Neural progenitor cell (in vitro differentiated cells): Measurements from ENCODE around the gene MRGPRE.

ENCODE experiments used
- CTCF ChIP-seq: fragments of 200-600 bp; sonication (generic); IDR thresholded peaks from 2 replicates; pipeline ENCODE4 v1.5.1; 2017; ENCODE audit warnings: antibody characterized with exemption, mild to moderate bottlenecking
- EZH2 ChIP-seq: fragments of 200-600 bp; sonication (generic); IDR thresholded peaks from 2 replicates; pipeline ENCODE4 v1.6.1; 2017; ENCODE audit warnings: antibody characterized with exemption, mild to moderate bottlenecking, moderate library complexity

DNA sequence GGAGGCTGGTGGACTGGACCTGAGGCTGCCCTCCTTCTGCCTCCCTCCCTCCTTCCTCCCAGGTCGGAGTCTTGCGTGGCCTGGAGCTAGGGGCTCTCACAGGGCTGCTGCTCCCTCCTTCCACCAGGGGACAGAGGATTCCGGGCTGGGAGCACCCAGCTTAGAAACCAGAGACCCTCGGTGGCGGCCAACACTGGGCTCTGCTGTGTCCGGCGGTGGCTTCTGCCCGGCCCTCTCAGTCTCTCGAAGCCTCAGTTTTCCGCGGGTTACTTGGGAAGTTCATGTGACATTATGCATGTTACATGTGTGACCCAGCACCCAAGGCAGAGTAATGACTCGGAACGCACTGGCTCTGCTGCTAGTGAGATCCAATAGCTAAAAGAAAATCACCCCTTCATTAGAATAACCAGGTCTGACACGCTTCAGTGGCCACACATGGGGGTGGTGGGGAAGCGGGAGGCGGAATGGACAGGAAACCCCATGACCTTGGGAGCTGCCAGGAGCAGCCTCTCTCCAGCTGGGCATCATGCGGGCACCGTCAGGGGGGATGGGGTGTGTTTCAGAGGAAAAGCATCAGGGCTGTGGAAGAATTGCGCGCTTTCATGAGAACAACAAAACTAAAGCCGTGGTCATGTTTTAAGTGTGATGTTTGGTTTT, 7.7 kb downstream of the MRGPRE start:
- TF ChIP-seq EZH2 (no peak), CTCF (peak; percentile 11)
